ENCODE measurements around the gene BHLHA15. TPM values are rescaled to one million over a fixed set of nuclear protein-coding genes. Genes with fewer than 3 reads are reported as not detected.

The BHLHA15 gene
- total and polyA plus RNA-seq, 12 donors = 0.57 to 3.6 (median 1.6) TPM; not detected in 8

DNA sequence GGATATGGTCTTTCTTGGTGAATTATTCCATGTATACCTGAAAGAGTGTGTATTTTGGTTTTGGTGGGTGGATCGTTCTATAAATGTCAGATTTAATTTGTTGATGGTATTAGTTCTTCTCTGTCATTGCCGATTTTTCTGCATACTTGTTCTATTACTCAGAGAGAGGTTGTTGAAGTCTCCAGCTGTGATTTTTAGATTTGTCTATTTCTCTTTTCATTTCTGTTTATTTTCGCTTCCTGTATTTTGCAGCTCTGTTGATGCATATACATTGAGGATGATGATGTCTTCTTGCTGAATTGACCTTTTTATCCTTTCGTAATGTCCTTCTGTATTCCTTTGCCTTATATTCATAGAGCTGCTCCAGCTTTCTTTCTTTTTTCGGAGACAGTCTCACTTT is 12.1 kb upstream of the BHLHA15 start:
- no peak overlapping the region for H3K4me3 ChIP-seq
- H3K27ac ChIP-seq = no peak overlapping the region
- no peaks in the 10 kb centered on the region for H3K9me3 ChIP-seq (replicated peaks in 1 of 3)
- DNase-seq = no peak
- peaks cover 0 to 6% of the 10 kb centered on the region in 2 donors for H3K4me1 ChIP-seq (replicated peaks in 1 of 2)
- H3K36me3 ChIP-seq (replicated peaks in 1 of 2) = peaks cover 0 to 22% of the 10 kb centered on the region in 2 donors
- WGBS, 4 donors = 88 to 95% (median 92%) methylated on average over 5 of the region's 5 CpGs
- TF ChIP-seq, protein P1, sequence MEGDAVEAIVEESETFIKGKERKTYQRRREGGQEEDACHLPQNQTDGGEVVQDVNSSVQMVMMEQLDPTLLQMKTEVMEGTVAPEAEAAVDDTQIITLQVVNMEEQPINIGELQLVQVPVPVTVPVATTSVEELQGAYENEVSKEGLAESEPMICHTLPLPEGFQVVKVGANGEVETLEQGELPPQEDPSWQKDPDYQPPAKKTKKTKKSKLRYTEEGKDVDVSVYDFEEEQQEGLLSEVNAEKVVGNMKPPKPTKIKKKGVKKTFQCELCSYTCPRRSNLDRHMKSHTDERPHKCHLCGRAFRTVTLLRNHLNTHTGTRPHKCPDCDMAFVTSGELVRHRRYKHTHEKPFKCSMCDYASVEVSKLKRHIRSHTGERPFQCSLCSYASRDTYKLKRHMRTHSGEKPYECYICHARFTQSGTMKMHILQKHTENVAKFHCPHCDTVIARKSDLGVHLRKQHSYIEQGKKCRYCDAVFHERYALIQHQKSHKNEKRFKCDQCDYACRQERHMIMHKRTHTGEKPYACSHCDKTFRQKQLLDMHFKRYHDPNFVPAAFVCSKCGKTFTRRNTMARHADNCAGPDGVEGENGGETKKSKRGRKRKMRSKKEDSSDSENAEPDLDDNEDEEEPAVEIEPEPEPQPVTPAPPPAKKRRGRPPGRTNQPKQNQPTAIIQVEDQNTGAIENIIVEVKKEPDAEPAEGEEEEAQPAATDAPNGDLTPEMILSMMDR (IDR thresholded peaks at IDR 0.05) = no peak
- no peak for TF ChIP-seq POLR2A (IDR thresholded peaks at IDR 0.05)
- no peaks in the 10 kb centered on the region for H3K27me3 ChIP-seq
- intact Hi-C loops (cut with DNase I) = no loop called here

DNA sequence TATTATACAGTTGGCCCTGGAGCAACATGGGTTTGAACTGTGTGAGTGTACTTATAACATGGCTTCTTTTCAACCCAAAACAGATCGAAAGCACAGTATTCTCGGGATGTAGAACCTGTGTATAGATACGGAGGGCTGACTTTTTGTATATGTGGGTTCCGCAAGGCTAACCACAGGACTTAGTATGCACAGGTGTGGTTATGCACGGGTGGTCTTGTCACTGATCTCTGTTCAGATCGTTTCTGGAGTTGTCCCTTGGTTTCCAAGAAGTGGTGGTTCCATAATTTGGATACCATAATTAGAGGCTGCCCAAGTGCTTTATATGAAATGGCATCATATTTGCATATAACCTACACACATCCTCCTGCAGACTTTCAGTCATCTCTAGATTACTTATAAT is 10.9 kb upstream of the BHLHA15 start:
- Histone ChIP-seq H3K9me3 (replicated peaks in 1 of 3) (no peaks in the 10 kb centered on the region), H3K27ac (no peak overlapping the region), H3K4me3 (no peak overlapping the region), H3K36me3 (replicated peaks in 1 of 2) (peaks cover 0 to 13% of the 10 kb centered on the region in 2 donors), H3K4me1 (replicated peaks in 1 of 2) (peaks cover 0 to 6% of the 10 kb centered on the region in 2 donors), H3K27me3 (no peaks in the 10 kb centered on the region)
- 88 to 95% (median 92%) methylated on average over 6 of the region's 6 CpGs for WGBS, 4 donors
- intact Hi-C loops (cut with DNase I) = no loop called here
- TF ChIP-seq, protein P1 (IDR thresholded peaks at IDR 0.05) = no peak
- TF ChIP-seq POLR2A (IDR thresholded peaks at IDR 0.05) = no peak
- no peak for DNase-seq

DNA sequence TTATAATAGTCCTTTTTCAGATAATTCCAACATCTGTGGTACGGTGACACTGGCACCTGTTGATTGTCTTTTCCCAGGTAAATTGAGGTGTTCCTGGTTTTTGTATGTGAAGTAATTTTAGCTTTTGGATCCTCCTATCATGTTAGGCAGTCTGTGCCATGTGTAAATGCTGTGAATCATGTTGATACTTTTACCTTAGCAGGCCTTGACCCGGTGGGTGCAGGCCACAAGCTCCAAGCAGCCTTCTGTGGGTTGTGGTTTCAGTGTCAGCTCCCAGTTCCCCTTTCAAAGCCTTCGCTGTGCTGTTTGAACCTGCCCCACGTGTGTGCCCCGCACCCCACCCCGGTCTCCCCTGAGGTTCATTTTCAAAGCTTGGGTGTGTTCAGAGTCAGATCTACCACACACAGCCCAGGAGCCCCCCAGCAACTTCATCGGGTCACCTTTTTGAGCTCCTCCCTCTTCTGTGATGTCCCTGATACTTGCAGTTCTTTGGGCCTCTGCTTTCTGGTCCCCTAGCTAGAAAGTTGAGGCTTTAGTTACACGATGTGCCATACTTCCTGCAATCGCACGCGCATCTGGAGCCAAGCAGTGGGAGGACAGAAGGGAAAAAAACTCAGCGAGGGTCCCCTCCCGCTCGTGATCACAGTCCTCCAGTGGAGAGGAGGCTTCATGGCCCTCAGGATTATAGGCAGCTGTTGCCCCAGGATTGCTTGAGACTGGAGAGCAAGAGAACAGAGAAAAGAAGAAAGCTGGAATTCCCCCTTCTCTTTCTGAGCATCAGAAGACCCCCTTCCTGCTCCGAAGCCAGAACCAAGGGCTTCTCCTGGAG is 8.7 kb upstream of the BHLHA15 start:
- TF ChIP-seq POLR2A (IDR thresholded peaks at IDR 0.05) = no peak
- TF ChIP-seq, protein P1 (IDR thresholded peaks at IDR 0.05) = no peak
- intact Hi-C loops (cut with DNase I) = no loop called here
- H3K4me3 ChIP-seq = no peak overlapping the region
- H3K4me1 ChIP-seq (replicated peaks in 1 of 2) = peaks cover 0 to 6% of the 10 kb centered on the region in 2 donors
- peak in 1 of 7 donors; percentile 41 for DNase-seq
- WGBS, 4 donors = 79 to 84% (median 81%) methylated on average over 14 to 15 of the region's 15 CpGs
- H3K27ac ChIP-seq = no peak overlapping the region
- H3K27me3 ChIP-seq = no peaks in the 10 kb centered on the region
- H3K9me3 ChIP-seq (replicated peaks in 1 of 3) = no peaks in the 10 kb centered on the region
- H3K36me3 ChIP-seq (replicated peaks in 1 of 2) = peaks cover 0 to 26% of the 10 kb centered on the region in 2 donors

DNA sequence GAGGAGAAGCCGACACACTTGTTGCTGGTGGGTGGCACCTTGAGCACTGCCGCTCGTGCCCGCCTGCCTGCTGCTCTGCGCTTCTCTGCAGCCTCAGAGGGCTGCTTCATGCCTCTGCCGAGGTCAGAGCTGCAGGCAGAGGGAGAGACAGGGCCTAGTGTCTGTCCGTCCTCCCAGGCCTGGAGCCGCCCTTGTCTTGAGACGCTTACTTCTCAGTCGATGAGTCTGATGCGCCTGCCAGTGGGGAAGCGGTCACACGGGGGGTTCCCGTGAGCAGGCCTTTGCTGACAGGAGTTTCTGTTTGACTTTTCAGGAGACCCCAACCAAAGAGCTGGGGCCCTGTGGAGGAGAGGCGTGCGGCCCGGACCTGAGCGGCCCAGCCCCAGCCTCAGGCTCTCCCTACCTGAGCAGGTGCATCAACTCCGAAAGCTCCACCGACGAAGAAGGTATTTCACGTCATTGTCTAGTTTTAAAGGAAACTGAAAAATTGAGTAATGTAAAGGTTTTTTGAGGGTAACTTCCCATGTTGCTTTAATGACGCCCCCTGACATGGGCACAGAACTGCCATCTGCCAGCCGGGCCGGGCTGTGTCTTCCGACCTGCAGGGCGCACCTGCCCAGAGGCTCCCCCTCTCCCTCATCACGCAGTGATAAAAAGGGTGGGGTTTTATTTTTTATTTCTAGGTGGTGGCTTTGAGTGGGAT is 7.8 kb upstream of the BHLHA15 start:
- Histone ChIP-seq H3K4me3 (no peak overlapping the region), H3K9me3 (replicated peaks in 1 of 3) (no peaks in the 10 kb centered on the region), H3K4me1 (replicated peaks in 1 of 2) (peaks cover 0 to 6% of the 10 kb centered on the region in 2 donors), H3K27me3 (no peaks in the 10 kb centered on the region), H3K27ac (no peak overlapping the region), H3K36me3 (replicated peaks in 1 of 2) (peaks cover 0 to 26% of the 10 kb centered on the region in 2 donors)
- TF ChIP-seq, protein P1 (IDR thresholded peaks at IDR 0.05) = no peak
- no peak for TF ChIP-seq POLR2A (IDR thresholded peaks at IDR 0.05)
- DNase-seq = peak in 1 of 7 donors; percentile 34
- WGBS, 4 donors = 91 to 97% (median 96%) methylated on average over 18 to 28 of the region's 28 CpGs
- intact Hi-C loops (cut with DNase I) = no loop called here
